Activated B cell treated with CpG ODN at 0.5 μM for 24 hours (primary cell): ENCODE data around the gene SPOPL. TPM values are rescaled to one million over a fixed set of nuclear protein-coding genes. Genes with fewer than 3 reads are reported as not detected.

ENCODE experiments used
- ATAC-seq: fragments of 200-7000 bp; cut with Tn5 transposase; one replicate; pipeline ENCODE4 v1.10.0; 2021; ENCODE audit warnings: low read depth, mild to moderate bottlenecking, moderate library complexity
- CTCF ChIA-PET: fragments of 350-600 bp; sonication (Branson Sonifier 250); formaldehyde crosslinking; loops from one replicate; lab custom pipeline; 2021; ENCODE audit warnings: antibody characterized with exemption; lab: Charles Lee
- POLR2A ChIA-PET: fragments of 350-600 bp; sonication (Branson Sonifier 250); formaldehyde crosslinking; loops from one replicate; lab custom pipeline; 2021; ENCODE audit warnings: antibody characterized with exemption; lab: Charles Lee
- DNase-seq: peaks from one replicate; pipeline ENCODE4 v3.0.0; 2022
- H3K27ac Mint-ChIP-seq: one replicate; pipeline ENCODE4 v1.8.0; 2020; ENCODE audit warnings: mixed read lengths
- H3K27me3 Mint-ChIP-seq: one replicate; pipeline ENCODE4 v1.8.0; 2021; ENCODE audit warnings: mixed read lengths
- H3K36me3 Mint-ChIP-seq: one replicate; pipeline ENCODE4 v1.8.0; 2021; ENCODE audit warnings: low read depth, mixed read lengths
- H3K4me1 Mint-ChIP-seq: one replicate; pipeline ENCODE4 v1.8.0; 2021; ENCODE audit warnings: mixed read lengths
- H3K4me3 Mint-ChIP-seq: one replicate; pipeline ENCODE4 v1.8.0; 2020; ENCODE audit warnings: mild to moderate bottlenecking, mixed read lengths
- H3K9me3 Mint-ChIP-seq: one replicate; pipeline ENCODE4 v1.8.0; 2020; ENCODE audit warnings: mixed read lengths
- intact Hi-C: fragments of 100-400 bp; cut with micrococcal nuclease; formaldehyde crosslinking; loops from one replicate; pipeline ENCODE4 v1.15.1; 2024
- total RNA-seq: library from RNA; stranded (reverse); gene quantifications from 2 replicates; pipeline ENCODE4 v1.2.3, GENCODE V29; 2022
- TF ChIP-seq, protein P1 (sequence below): fragments of 200-600 bp; IDR thresholded peaks from one replicate; pipeline ENCODE4 v1.8.0; 2022; ENCODE audit warnings: antibody characterized with exemption, mild to moderate bottlenecking

Gene SPOPL
- total RNA-seq, 1 donor from 2014 or later = 36.9 TPM

DNA sequence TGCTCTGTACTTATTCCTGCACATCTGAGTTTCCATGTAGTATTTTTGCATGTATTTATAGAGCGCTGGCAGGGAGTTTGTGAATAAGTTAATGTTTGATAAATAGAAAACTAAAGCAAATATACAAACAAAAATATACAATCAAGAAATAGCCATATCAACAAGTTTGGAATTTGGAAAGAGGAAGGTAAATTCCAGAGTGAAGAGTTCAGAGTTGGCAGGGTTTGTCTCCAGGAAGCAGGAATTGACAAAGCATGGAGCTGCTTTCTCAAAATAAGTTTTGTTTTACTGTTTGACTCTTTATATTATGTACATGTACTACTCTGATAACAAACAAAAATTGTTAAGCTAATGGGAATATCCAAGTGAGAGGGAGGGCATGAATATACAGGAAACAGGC, 80.3 kb downstream of the SPOPL start:
- H3K27me3 Mint-ChIP-seq = no peaks in the 10 kb centered on the region
- DNase-seq = no peak
- ATAC-seq = no peak
- H3K4me3 Mint-ChIP-seq = no peak overlapping the region
- H3K9me3 Mint-ChIP-seq = peaks cover 2% of the 10 kb centered on the region
- H3K27ac Mint-ChIP-seq = no peak overlapping the region
- TF ChIP-seq, protein P1, sequence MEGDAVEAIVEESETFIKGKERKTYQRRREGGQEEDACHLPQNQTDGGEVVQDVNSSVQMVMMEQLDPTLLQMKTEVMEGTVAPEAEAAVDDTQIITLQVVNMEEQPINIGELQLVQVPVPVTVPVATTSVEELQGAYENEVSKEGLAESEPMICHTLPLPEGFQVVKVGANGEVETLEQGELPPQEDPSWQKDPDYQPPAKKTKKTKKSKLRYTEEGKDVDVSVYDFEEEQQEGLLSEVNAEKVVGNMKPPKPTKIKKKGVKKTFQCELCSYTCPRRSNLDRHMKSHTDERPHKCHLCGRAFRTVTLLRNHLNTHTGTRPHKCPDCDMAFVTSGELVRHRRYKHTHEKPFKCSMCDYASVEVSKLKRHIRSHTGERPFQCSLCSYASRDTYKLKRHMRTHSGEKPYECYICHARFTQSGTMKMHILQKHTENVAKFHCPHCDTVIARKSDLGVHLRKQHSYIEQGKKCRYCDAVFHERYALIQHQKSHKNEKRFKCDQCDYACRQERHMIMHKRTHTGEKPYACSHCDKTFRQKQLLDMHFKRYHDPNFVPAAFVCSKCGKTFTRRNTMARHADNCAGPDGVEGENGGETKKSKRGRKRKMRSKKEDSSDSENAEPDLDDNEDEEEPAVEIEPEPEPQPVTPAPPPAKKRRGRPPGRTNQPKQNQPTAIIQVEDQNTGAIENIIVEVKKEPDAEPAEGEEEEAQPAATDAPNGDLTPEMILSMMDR = no peak
- H3K4me1 Mint-ChIP-seq = no peaks in the 10 kb centered on the region
- CTCF ChIA-PET = no interaction called here
- peaks cover 63% of the 10 kb centered on the region for H3K36me3 Mint-ChIP-seq
- POLR2A ChIA-PET = no interaction called here
- intact Hi-C loops = no loop called here

DNA sequence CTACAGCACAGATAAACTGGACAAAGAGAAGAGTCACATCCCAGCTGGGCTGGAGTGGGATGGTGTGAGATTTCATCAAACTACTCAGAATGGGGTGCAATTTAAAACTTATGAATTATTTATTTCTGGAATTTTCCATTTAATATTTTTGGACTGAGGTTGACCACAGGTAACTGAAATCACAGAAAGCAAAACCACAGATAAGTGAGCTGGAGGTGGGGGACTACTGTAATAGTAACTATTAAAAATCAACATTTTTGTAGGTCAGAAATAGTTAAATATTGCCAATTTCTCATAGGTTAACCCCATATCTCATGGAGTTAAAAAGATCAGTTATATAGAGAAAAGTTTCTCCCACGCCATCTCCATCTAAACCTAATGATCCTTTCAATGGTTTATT, 88.1 kb downstream of the SPOPL start:
- Mint-ChIP-seq H3K36me3 (peaks cover 29% of the 10 kb centered on the region), H3K9me3 (no peaks in the 10 kb centered on the region), H3K27me3 (no peaks in the 10 kb centered on the region), H3K27ac (no peak overlapping the region), H3K4me3 (no peak overlapping the region), H3K4me1 (no peaks in the 10 kb centered on the region)
- intact Hi-C loops = no loop called here
- TF ChIP-seq, protein P1 = no peak
- ATAC-seq = no peak
- DNase-seq = no peak
- CTCF ChIA-PET = no interaction called here
- POLR2A ChIA-PET = no interaction called here

DNA sequence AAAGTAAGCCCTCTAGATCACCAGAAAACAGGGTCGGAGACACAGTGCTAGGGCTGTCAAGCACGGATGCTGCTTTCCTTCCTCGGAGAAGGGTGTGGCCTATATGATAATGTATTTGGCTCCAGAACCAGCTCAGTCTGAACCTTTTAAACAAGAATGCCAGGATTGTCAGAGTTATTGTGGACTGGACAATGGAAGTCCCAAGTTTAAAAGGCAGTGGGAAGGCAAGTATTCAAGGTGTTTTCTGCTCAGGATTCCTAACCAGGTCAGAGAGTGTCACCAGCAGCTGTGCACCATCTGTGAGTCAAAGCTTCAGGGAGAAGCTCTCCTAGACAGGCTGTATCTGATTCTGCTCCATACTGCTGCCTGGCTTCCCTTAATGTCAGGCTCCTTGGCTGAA, 94.8 kb downstream of the SPOPL start:
- no peaks in the 10 kb centered on the region for H3K9me3 Mint-ChIP-seq
- H3K36me3 Mint-ChIP-seq = peaks cover 33% of the 10 kb centered on the region
- DNase-seq = no peak
- H3K27me3 Mint-ChIP-seq = no peaks in the 10 kb centered on the region
- no peak for ATAC-seq
- TF ChIP-seq, protein P1 = no peak
- no peaks in the 10 kb centered on the region for H3K4me1 Mint-ChIP-seq
- no peak overlapping the region for H3K27ac Mint-ChIP-seq
- intact Hi-C loops = no loop called here
- no peak overlapping the region for H3K4me3 Mint-ChIP-seq
- CTCF ChIA-PET = no interaction called here
- POLR2A ChIA-PET = no interaction called here

DNA sequence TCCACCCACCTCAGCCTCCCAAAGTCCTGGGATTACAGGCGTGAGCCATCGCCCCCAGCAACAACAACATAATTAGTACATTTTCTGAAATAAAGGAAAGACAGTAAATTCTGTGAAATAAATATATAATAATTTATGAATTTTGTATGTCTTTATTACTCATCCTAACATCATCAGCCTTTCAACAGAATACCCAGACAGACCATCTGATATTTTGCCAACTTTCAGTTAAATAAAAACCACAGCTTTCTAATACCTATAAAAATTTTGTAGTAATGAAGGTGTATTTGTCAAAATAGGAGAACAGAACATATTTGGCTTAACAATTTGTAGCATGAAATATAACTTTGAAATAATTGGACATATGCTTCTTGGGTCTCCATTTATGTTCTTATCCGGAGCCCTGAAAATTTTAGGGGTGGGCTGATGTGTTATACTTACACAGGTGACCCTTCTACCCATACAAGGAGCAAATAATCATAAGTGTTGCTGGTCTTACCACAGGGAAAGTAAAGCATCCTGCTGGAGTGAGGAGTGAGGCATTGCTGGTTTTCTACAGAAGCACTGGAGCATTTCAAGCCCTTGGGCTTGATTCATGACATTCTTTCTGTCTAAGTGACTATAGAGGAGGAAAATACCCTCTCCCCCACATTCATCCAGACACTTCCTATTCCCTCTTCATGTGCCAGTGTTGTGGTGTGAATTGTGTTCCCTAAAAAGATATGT, 99.3 kb downstream of the SPOPL start:
- DNase-seq = no peak
- H3K27me3 Mint-ChIP-seq = no peaks in the 10 kb centered on the region
- CTCF ChIA-PET = no interaction called here

DNA sequence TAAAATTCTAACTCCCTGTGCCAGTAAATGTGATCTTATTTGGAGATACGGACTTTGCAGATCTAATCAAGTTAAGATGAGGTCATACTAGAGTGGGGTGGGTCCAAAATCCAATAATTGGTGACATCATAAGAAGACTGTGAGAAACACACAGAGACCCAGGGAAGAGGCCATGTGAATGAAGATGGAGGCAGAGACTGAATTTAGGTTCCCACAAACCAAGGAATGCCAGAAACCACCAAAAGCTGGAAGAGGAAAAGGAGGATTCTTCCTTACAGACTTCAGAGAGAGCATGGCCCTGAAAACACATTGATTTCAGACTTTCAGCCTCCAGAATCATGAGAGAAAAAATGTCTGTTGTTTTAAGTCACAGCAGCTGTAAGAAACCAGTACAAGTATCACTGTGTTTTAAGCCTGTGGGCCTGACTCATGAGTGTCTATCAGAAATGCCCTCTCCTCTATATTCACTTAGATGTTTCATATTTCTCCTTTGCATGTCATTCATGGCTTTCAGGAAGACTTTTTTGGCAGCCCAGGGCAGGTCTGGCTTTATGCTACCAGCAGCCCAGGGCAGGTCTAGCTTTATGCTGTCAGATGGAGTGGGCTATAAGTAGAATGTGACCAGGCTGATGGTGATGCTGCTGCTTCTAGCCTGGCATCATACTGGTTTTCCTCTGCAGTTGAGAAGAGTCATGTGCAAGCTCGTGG, 100.0 kb downstream of the SPOPL start:
- ATAC-seq = no peak
- no peak for DNase-seq
- intact Hi-C loops = no loop called here
- peaks cover 16% of the 10 kb centered on the region for H3K36me3 Mint-ChIP-seq
- TF ChIP-seq, protein P1 = no peak
- ChIA-PET POLR2A (no interaction called here), CTCF (no interaction called here)
- H3K9me3 Mint-ChIP-seq = no peaks in the 10 kb centered on the region
- H3K4me1 Mint-ChIP-seq = no peaks in the 10 kb centered on the region
- no peak overlapping the region for H3K27ac Mint-ChIP-seq
- H3K27me3 Mint-ChIP-seq = no peaks in the 10 kb centered on the region
- H3K4me3 Mint-ChIP-seq = no peak overlapping the region

More for the DNA sequence above, 99.3 kb downstream of the SPOPL start:
- intact Hi-C loops = no loop called here
- POLR2A ChIA-PET = no interaction called here
- H3K27ac Mint-ChIP-seq = no peak overlapping the region
- no peak for ATAC-seq
- TF ChIP-seq, protein P1 = no peak
- H3K36me3 Mint-ChIP-seq = peaks cover 23% of the 10 kb centered on the region
- no peaks in the 10 kb centered on the region for H3K4me1 Mint-ChIP-seq
- no peak overlapping the region for H3K4me3 Mint-ChIP-seq
- H3K9me3 Mint-ChIP-seq = no peaks in the 10 kb centered on the region
